PC-3 (cell line): ENCODE results near the gene NUP133. TPM values are rescaled to one million over a fixed set of nuclear protein-coding genes. Genes with fewer than 3 reads are reported as not detected.

ENCODE experiments used
- ATAC-seq: fragments of 200-7000 bp; cut with Tn5 transposase; 2 replicates; pipeline ENCODE4 v1.9.1; 2020; ENCODE audit warnings: mild to moderate bottlenecking, moderate library complexity
- BruUV-seq: library from RNA; stranded (reverse); fragments of 400-500 nt; replicated peaks from 2 replicates; lab custom pipeline; 2021; lab: Mats Ljungman, UMichigan
- CTCF ChIA-PET: fragments of 300-600 bp; sonication (Branson Sonifier 250); formaldehyde crosslinking; loops from one replicate; lab custom pipeline; 2022; ENCODE audit warnings: antibody characterized with exemption; lab: Charles Lee
- POLR2A ChIA-PET: fragments of 300-600 bp; sonication (Branson Sonifier 250); formaldehyde crosslinking; loops from one replicate; lab custom pipeline; 2022; ENCODE audit warnings: antibody characterized with exemption; ENCODE audit not compliant: unreplicated experiment; lab: Charles Lee
- DNase-seq: peaks from one replicate; pipeline ENCODE4 v3.0.0-alpha.2; 2015
- H2AFZ ChIP-seq: fragments of 300-600 bp; sonication (generic); 2 replicates; pipeline ENCODE4 v1.6.0; 2016; ENCODE audit warnings: antibody characterized with exemption, low read length
- H3F3A ChIP-seq: fragments of 300-600 bp; sonication (generic); one replicate; pipeline ENCODE4 v1.6.0; 2017; ENCODE audit warnings: antibody characterized with exemption, low read length, control low read depth, mild to moderate bottlenecking; ENCODE audit not compliant: unreplicated experiment
- H3K27ac ChIP-seq: fragments of 300-600 bp; sonication (generic); 2 replicates; pipeline ENCODE4 v1.5.1; 2016; ENCODE audit warnings: mild to moderate bottlenecking, low read length
- H3K27me3 ChIP-seq: fragments of 300-600 bp; sonication (generic); 2 replicates; pipeline ENCODE4 v1.6.1; 2016; ENCODE audit warnings: low read length, mixed read lengths
- H3K36me3 ChIP-seq: fragments of 300-600 bp; sonication (generic); 2 replicates; pipeline ENCODE4 v1.6.1; 2016; ENCODE audit warnings: low read depth, mixed run types, low read length, mixed read lengths
- H3K4me1 ChIP-seq: fragments of 300-600 bp; sonication (generic); 2 replicates; pipeline ENCODE4 v1.5.1; 2016; ENCODE audit warnings: low read length; ENCODE audit not compliant: insufficient read depth
- H3K4me2 ChIP-seq: fragments of 300-600 bp; sonication (generic); 2 replicates; pipeline ENCODE4 v1.6.0; 2016; ENCODE audit warnings: low read length
- H3K4me3 ChIP-seq: fragments of 300-600 bp; sonication (generic); 2 replicates; pipeline ENCODE4 v1.5.1; 2016; ENCODE audit warnings: mild to moderate bottlenecking, low read length, mixed read lengths
- H3K79me2 ChIP-seq: fragments of 300-600 bp; sonication (generic); 2 replicates; pipeline ENCODE4 v1.6.1; 2017; ENCODE audit warnings: low read length, mixed read lengths
- H3K9ac ChIP-seq: fragments of 300-600 bp; sonication (generic); 2 replicates; pipeline ENCODE4 v1.6.0; 2016; ENCODE audit warnings: mild to moderate bottlenecking, low read length
- H3K9me2 ChIP-seq: fragments of 300-600 bp; sonication (generic); replicated peaks from 2 replicates; pipeline ENCODE4 v1.6.1; 2016; ENCODE audit warnings: mixed run types, low read length, mixed read lengths
- H3K9me3 ChIP-seq: fragments of 300-600 bp; sonication (generic); 2 replicates; pipeline ENCODE4 v1.6.1; 2016; ENCODE audit warnings: low read length, mixed read lengths
- H4K20me1 ChIP-seq: fragments of 300-600 bp; sonication (generic); 2 replicates; pipeline ENCODE4 v1.6.1; 2016; ENCODE audit warnings: low read length, mixed read lengths
- EZH2 ChIP-seq: fragments of 300-600 bp; sonication (generic); IDR thresholded peaks from one replicate; pipeline ENCODE4 v1.6.1; 2017; ENCODE audit warnings: antibody characterized with exemption, mild to moderate bottlenecking, low read length; ENCODE audit not compliant: unreplicated experiment
- EZH2phosphoT487 ChIP-seq: fragments of 300-600 bp; sonication (generic); IDR thresholded peaks from 2 replicates; pipeline ENCODE4 v1.6.1; 2018; ENCODE audit warnings: mild to moderate bottlenecking, antibody characterized with exemption, low read length, borderline replicate concordance
- intact Hi-C: fragments of 100-400 bp; cut with micrococcal nuclease; formaldehyde crosslinking; loops from 2 replicates; pipeline ENCODE4 v1.9.0; 2023
- total RNA-seq: library from RNA; depleted of rRNA; stranded (reverse); fragments of >200 nt; gene quantifications from 2 replicates; pipeline ENCODE4 v1.2.3, GENCODE V29; 2014
- TF ChIP-seq, protein P1 (sequence below): fragments of 300-600 bp; sonication (generic); conservative IDR thresholded peaks from 2 replicates; pipeline ENCODE4 v1.5.1; 2017; ENCODE audit warnings: antibody characterized with exemption, low read depth, mild to moderate bottlenecking, low read length

NUP133 gene
- total RNA-seq, 1 experiment from 2014 or later: 63.6 TPM

DNA sequence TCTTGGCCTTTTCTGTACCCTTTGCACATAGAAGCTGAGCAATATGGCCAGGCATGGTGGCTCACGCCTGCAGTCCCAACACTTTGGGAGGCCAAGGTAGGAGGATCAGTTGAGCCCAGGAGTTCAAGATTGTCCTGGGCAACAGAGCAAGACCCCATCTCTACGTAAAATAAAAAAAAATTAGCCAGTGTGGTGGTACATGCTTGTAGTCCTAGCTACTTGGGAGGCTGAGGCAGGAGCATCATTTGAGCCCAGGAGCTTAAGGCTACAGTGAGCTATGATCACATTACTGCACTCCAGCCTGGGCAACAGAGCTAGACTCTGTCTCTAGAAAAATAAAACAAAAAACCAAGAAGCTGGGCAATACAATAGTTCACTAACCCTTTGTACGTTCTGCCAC lies 80.6 kb downstream of the NUP133 start:
- no peaks in the 10 kb centered on the region for H4K20me1 ChIP-seq
- CTCF ChIA-PET: no interaction called here
- BruUV-seq: no TSS peak
- H3K9me2 ChIP-seq: no peaks in the 10 kb centered on the region
- no peak overlapping the region for H3K27ac ChIP-seq
- H2AFZ ChIP-seq: no peak overlapping the region
- TF ChIP-seq, protein P1, sequence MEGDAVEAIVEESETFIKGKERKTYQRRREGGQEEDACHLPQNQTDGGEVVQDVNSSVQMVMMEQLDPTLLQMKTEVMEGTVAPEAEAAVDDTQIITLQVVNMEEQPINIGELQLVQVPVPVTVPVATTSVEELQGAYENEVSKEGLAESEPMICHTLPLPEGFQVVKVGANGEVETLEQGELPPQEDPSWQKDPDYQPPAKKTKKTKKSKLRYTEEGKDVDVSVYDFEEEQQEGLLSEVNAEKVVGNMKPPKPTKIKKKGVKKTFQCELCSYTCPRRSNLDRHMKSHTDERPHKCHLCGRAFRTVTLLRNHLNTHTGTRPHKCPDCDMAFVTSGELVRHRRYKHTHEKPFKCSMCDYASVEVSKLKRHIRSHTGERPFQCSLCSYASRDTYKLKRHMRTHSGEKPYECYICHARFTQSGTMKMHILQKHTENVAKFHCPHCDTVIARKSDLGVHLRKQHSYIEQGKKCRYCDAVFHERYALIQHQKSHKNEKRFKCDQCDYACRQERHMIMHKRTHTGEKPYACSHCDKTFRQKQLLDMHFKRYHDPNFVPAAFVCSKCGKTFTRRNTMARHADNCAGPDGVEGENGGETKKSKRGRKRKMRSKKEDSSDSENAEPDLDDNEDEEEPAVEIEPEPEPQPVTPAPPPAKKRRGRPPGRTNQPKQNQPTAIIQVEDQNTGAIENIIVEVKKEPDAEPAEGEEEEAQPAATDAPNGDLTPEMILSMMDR: no peak
- peaks cover 20% of the 10 kb centered on the region for H3K27me3 ChIP-seq
- H3K36me3 ChIP-seq: no peaks in the 10 kb centered on the region
- no peaks in the 10 kb centered on the region for H3F3A ChIP-seq
- intact Hi-C loops: no loop called here
- no peaks in the 10 kb centered on the region for H3K9me3 ChIP-seq
- POLR2A ChIA-PET: no interaction called here
- H3K4me2 ChIP-seq: no peak overlapping the region
- H3K4me3 ChIP-seq: no peak overlapping the region
- DNase-seq (no peak), ATAC-seq (no peak)
- H3K9ac ChIP-seq: no peak overlapping the region
- H3K4me1 ChIP-seq: no peaks in the 10 kb centered on the region
- H3K79me2 ChIP-seq: no peaks in the 10 kb centered on the region

DNA sequence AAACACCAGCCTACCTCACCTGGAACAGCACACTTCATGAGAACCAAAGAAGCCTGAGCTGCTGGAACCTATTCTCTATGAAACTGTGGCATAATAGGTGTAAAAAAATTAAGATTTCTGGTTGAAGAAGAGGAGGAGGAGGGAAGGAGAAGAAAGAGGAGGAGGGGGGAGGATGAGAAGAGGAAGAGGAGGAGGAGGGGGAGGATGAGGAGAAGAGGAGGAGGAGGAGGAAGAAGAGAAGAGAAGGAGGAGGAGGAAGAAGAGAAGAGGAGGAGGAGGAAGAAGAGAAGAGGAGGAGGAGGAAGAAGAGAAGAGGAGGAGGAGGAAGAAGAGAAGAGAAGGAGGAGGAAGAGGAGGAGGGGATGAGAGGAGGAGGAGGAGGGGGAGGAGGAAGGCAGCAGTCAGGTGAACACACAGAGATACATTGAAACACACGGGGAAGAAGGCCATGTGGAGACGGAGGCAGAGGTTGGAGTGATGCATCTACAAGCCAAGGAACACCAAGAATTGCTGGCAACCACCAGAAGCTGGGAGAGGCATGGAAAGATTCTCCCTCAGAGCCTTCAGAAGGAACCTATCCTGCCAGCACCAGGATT lies 82.5 kb downstream of the NUP133 start:
- Histone ChIP-seq H3K27ac (no peak overlapping the region), H3K4me3 (no peak overlapping the region), H3K79me2 (no peaks in the 10 kb centered on the region), H3K9me3 (no peaks in the 10 kb centered on the region), H3K4me2 (no peak overlapping the region), H3F3A (no peaks in the 10 kb centered on the region), H3K4me1 (no peaks in the 10 kb centered on the region), H4K20me1 (no peaks in the 10 kb centered on the region), H3K9me2 (no peaks in the 10 kb centered on the region), H3K27me3 (peaks cover 20% of the 10 kb centered on the region), H3K9ac (no peak overlapping the region), H3K36me3 (no peaks in the 10 kb centered on the region), H2AFZ (no peak overlapping the region)
- POLR2A ChIA-PET: no interaction called here
- TF ChIP-seq, protein P1: no peak
- no peak for TF ChIP-seq EZH2
- TF ChIP-seq EZH2phosphoT487: no peak
- intact Hi-C loops: no loop called here
- no peak for ATAC-seq
- CTCF ChIA-PET: no interaction called here
- DNase-seq: no peak
- no TSS peak for BruUV-seq

DNA sequence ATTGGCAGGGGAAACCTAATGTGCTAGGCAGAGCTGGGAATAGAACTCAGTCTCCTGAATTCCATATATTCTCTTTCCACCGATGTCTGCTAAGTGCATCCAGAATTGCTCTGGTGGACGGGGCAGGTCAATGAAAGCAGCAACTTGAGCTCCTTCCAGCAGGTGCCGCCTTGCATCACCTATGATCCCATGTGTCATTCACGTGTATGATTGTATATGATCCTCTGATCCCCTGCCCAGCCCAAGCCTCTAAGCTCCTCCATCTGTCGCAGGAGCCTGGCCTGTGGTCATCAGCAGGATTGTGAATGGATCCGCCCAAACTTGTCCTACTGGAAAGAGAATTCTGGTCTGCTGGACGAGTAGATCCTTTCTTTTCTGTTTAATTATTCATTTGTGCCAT lies 87.4 kb downstream of the NUP133 start:
- Histone ChIP-seq H3K4me3 (no peak overlapping the region), H3K4me2 (no peak overlapping the region), H3K36me3 (no peaks in the 10 kb centered on the region), H2AFZ (no peak overlapping the region), H3K9ac (no peak overlapping the region), H3K27me3 (peaks cover 8% of the 10 kb centered on the region), H3K9me2 (no peaks in the 10 kb centered on the region), H3K9me3 (no peaks in the 10 kb centered on the region), H3K27ac (no peak overlapping the region), H3K4me1 (no peaks in the 10 kb centered on the region), H4K20me1 (no peaks in the 10 kb centered on the region), H3F3A (no peaks in the 10 kb centered on the region), H3K79me2 (no peaks in the 10 kb centered on the region)
- no TSS peak for BruUV-seq
- TF ChIP-seq EZH2 (no peak), EZH2phosphoT487 (no peak)
- TF ChIP-seq, protein P1: peak; percentile 34; the same call in 1 of the 2 replicates
- intact Hi-C loops: no loop called here
- ATAC-seq: peak; percentile 57
- POLR2A ChIA-PET: no interaction called here
- DNase-seq: peak; percentile 31
- CTCF ChIA-PET: interaction anchor here (0.5 to 0.6 kb wide), 2 partner anchors 23 to 32 kb away, joined by 3 to 22 read pairs; no protein-coding TSS in a partner anchor
